ENCODE measurements around the gene PPP4R2. TPM values are rescaled to one million over a fixed set of nuclear protein-coding genes. Genes with fewer than 3 reads are reported as not detected.
"Not testable (repeated sequence)": the region's sequence is repeated elsewhere in the genome, so short reads cannot be mapped to it uniquely, and the experiment has no call there.

Gene PPP4R2
- polyA plus RNA-seq, 4 donors: 75.4 to 107 (median 100.0) TPM

DNA sequence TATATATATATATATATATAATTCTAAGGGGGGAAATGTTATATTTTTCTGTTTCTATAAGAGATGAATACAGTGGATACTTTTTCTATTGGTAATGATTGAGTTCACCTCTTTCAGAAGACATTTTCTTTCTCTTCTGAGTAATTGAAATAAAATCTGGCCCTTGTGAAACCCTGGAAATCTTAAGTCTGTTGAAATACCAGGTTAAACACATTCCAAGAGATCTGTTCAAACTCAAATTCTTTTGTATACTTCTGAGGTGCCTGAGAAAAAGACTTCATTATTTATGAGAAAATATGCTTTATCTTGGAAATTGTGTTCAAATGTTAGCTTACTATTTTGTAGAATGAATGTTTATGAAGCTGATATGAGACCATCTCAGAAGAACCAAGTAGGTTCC lies 69.6 kb downstream of the PPP4R2 start:
- not testable (repeated sequence) for DNase-seq (ENCODE audit: low read depth in 4 of 4, low spot score in 3 of 4)

DNA sequence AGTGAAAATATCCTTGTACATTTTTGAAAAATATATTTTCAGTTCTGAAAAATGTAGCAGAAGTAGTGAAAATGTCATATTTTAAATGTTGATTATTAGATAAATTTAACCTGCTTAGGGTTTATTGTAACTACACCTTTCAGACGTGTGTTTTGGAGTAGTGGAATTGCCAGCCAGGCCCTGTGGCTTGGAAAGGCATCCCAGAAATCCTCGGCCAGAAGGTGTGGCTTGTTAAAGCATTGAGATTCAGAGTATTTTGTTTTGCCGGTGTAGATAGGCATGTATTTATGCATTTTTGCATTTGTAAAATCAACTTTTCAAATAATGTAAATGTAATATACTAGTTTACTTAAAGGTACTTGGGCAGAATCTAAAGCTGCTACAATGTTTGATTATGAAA lies 71.8 kb downstream of the PPP4R2 start:
- DNase-seq (ENCODE audit: low read depth in 4 of 4, low spot score in 3 of 4): no peak

DNA sequence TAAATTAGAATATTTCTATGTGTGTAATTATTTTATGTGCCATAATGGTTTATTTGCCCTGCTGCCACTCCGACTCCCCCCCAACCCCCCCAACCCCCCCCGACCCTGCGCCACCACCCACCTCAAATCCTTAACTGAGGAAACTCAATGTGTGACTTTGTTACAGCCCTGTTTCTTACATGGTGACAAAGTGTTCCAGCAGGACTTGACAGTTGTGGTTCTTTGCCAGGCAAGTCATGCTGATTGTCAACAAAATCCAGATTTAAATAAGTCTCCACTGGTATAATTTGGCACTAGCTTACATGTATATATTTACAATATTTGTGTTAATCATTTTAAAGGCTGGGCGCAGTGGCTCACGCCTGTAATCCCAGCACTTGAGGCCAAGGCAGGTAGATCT lies 72.6 kb downstream of the PPP4R2 start:
- DNase-seq (ENCODE audit: low read depth in 4 of 4, low spot score in 3 of 4): no peak

DNA sequence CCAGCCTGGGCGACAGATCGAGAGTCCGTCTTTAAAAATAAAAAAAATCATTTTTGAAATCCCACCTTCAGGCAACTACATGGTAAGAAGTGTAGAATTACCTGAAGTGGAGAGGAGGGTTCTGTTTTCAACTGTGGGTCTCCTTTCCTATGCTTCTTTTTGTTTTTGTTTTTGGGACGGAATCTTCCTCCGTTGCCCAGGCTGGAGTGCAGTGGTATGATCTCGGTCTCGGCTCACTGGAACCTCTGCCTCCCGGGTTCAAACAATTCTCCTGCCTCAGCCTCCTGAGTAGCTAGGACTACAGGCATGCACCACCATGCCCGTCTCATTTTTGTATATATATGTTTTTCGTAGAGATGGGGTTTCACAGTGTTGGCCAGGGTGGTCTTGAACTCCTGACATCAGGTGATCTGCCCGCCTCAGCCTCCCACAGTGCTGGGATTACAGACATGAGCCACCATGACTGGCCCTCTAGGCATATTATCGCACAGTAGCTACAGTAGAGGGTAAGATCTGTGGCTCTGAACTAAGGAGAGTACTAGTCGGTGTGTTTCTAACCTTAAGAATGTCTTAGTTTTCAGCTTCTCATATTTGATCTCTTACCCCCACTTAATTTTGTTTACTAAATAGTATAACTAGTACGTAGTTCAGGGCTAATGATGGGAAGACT lies 73.3 kb downstream of the PPP4R2 start:
- DNase-seq (ENCODE audit: low read depth in 4 of 4, low spot score in 3 of 4): no peak

DNA sequence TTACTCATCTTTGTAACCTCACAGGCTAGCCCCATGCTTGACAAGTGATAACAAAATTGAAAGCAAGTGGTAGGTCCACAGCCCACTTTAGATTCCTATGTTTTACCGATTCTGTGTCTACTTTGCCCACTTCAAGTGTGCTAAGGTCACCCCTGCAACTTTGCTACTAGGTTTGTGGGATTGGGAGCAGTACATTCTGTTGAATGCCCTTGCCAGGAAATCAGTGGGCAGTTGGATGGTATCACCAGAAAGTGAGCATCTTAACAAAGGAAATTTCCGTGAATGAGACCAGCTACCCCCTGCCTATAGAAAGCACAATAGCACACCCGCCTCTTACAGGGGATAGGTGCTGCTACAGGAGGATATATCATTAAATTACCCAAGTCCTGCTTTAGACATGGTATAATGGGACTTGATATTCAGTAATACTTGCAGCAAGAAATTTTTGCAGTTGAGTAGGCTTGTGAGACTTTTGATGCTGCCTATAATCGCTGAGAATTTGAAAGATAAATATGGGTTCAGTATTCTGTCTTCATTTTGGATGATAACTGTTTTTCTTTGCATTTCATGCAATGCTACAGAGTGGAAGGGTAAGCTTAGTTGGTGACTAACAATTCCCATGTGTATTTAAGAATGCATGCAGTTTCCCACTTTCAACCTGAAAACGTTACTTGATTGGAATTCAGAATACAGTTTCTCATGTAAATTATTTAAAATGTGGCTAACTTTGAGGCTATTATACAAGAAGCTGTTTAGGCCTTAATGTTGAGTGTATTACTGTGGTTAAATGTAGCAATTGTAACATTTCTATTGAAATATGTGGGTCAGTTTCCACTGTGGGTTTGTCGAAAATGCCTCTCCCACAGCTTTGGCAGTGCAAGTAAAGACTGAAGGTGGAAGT lies 74.3 kb downstream of the PPP4R2 start:
- DNase-seq (ENCODE audit: low read depth in 4 of 4, low spot score in 3 of 4): no peak

DNA sequence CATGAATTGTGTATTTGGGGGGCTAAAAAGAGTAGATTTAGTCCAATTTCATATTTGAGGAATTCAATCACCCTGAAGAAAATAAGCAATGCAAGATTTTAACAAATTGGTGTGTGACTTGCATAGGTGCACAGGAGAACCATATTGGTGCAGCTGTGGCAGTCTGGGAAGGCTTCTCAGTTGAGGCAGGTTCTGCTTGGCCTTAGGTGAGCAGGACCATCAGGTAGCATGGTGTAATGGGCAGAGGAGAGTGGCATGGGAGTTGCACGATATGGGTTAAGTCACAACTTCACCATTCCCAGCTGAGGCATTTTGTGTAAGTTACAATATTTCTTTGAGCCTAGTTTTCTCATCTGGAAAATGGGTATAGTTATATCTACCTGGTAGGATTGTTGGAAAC lies 75.3 kb downstream of the PPP4R2 start:
- no peak for DNase-seq (ENCODE audit: low read depth in 4 of 4, low spot score in 3 of 4)

DNA sequence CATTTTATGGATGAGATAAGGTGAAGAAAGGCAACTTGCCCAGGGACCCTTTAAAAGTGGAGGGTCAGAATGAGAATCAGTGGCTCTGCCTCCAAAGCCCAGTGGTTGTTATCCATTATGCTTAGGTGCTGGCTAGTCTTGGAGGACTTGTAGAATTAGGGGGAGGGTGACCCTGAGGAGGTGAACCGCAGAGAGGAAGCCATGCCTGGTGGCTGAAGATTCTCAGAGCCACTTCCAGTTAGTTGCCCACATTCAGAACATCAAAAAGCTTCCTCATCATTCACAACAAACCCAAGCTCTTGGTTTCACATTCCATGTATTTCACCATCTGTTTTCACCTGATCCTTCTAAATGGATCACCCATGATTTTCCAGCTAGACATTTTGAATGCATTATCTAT lies 76.0 kb downstream of the PPP4R2 start:
- DNase-seq (ENCODE audit: low read depth in 4 of 4, low spot score in 3 of 4): no peak

DNA sequence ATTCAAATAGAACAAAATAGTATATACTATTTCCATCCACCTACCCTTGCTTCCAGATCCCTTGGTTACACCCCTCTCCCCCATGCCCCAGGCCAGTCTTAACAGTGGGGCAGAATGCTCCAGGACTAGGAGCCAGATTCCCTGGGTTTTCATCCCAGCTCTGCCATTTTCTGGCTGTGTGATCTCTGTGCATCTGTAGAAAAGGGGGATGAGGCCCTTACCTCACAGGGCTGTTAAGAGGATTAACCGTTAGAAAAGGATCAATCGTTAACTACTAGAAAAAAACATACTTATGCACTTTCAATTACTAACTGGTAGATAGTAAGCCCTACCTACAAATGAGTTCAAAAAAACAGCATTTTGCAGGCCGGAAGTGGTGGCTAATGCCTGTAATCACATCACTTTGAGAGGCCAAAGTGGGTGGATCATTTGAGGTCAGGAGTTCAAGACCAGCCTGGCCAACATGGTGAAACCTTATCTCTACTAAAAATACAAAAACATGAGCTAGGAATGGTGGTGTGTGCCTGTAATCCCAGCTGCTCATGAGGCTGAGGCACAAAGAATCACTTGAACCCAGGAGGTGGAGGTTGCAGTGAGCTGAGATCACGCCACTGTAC lies 76.6 kb downstream of the PPP4R2 start:
- no peak for DNase-seq (ENCODE audit: low read depth in 4 of 4, low spot score in 3 of 4)

DNA sequence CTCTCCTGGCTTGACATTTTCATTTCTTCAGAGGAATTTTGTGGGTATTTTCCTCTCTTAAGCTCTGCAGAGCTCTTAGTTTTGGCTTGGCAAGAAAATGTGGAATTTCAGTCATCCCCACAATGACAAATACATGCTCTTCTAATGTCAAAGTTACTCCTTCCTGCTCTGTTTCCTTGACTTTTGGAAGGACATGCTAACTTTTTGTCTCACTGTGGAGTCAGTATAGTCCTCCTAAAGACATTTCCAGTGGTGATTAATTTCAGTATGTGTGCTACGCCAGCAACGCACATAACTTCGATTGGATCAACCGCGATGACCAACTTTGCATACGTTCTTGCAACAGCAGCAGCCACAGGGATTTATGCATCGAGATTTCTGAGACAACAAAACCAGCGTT lies 78.2 kb downstream of the PPP4R2 start:
- DNase-seq (ENCODE audit: low read depth in 4 of 4, low spot score in 3 of 4): no peak

DNA sequence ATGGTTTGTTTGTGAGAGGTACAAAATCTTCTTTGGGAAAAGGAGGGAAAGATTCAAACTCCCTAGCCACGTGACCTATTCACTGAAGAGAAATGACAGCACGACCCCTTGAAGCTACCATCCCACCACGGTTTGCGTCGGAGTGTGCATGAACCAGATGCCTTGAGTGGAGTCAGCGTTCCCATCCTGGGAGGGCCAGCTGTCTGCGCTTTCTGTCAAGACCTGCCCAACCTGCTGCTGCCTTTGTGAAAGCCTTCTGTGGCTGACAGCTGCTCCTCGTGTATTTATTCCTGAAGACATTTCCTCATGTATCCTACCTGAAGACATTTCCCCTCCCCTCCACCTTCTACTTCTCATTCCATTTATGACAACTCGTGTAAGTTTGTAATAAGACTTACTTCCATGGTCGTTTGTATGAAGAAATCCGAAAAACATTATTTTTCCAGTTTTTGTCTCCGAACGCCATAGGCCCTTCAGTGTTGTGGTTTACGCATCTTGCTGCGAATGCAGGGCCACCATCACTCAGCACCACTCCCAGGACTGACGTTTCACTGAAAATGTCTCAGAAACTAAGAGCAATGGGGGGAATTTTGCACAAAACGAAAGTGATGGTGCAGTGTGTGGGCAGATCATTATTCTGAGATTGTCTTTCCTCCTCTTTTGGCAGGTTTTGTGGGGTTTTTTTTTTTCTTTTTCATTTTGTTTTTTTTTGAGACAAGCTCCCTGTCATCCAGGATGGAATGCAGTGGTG lies 83.8 kb downstream of the PPP4R2 start:
- DNase-seq (ENCODE audit: low read depth in 4 of 4, low spot score in 3 of 4): no peak

DNA sequence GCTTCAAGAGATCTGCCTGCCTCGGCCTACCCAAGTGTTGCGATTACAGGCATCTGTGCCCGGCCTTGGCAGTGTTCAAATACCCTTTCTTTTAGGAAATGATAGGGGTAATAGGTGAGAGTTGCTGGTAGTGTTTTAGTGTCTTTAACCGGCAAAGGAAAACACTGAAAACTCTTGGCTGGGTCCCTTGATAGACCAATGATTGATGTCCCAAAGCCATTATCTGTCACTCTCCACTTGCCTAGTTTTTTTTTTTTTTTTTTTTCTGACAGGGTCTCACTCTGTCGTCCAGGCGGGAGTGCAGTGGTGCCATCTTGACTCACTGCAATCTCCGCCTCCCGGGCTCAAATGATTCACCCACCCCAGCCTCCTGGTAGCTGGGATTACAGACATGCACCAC lies 84.5 kb downstream of the PPP4R2 start:
- no peak for DNase-seq (ENCODE audit: low read depth in 4 of 4, low spot score in 3 of 4)

DNA sequence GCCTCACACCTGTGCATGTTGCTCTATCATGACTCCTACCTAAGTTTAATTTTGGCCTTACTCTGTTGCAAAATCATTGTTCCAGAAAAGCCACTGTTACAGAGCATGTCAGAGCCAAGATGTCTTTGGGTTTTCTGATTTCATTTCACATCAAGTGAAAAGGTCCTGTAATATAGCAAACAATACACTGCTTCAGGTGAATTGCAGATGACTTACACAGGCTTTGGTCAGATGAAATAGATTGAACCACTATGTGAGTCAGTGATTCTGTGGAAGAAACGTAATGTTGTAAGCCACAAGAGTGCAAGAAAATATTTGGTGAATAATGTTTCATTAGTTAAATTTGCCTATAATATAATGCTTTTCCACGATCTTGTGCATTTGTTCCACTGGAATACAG lies 87.6 kb downstream of the PPP4R2 start:
- DNase-seq (ENCODE audit: low read depth in 4 of 4, low spot score in 3 of 4): no peak

DNA sequence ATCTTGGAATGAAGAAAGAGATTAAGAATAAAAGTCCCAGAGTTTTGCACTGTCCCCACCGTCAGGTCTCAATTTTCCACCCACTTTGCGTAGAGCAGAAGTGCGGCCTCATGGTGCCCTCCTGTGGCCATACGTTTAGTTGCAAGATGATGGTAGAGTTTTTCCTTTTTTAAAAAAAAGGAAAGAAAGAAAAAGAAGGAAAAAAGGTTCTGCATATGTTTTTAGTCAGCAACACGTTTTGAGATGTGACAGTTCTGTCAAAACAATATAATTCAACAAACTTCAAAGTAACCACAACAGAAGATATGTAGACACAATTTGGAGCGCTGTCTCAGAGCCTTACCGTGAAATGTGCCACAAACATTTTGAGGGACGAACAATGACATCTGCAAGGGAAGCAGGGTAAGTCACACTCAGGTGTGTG lies 89.5 kb downstream of the PPP4R2 start:
- peak in 2 of 4 donors; percentile 22 to 33 for DNase-seq (ENCODE audit: low read depth in 4 of 4, low spot score in 3 of 4)

DNA sequence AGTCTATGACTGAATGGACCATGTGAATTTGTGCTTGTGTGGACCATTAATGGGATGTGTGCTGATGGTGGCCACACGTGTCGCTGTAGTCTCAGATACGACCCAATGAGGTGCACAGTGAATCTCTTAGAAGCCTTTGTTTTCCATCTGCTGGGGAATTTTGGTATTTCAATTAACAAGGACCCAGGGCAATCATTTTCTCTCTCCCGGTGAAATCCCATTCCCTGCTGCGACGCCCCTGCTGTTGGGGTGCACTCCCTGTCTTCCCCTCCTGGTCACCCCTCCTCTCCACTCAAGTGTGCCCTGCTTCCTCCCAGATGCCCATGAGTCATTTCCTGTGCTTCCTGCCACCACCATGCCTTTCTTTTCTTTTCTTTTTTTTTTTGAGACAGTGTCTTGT lies 97.5 kb downstream of the PPP4R2 start:
- DNase-seq (ENCODE audit: low read depth in 4 of 4, low spot score in 3 of 4): no peak

DNA sequence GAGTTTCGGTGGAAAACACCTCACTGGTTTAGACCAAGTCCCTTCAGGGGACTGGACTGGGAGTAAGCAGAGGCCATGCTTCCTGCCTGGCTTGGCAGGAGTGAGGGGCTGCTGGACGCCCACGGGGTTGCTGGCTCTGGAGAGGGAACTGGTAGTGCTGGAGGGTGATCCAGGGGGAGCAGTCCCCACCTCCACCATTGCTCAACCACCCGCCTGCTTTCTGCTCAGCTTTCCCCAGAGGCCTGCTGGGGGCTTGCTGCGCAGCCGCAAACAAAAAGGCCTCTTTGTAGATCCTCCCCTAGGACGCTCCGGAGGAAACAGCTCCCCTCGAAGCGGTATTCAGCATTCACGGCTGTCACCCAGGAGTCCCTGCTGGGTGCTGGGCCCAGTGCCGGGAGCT lies 98.3 kb downstream of the PPP4R2 start:
- no peak for DNase-seq (ENCODE audit: low read depth in 4 of 4, low spot score in 3 of 4)

DNA sequence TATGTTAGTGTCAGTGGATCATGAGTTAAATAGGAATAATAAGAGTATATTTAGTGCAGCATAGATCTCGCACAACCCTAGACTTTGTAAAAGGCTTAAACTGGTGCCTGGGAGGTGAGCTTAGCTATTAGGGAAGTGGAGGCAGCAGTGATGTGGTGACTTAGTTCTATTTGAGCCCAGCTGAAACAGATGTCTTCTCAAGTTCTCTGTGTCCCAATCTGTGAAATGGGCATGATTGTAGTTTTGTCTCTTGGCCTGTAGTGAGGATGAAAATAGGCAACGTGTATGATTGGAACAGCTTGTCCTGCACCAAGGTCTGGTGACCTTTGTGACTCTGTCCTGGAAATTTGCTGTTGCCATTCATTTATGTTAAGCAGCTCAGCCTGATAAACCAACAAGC lies 99.6 kb downstream of the PPP4R2 start:
- no peak for DNase-seq (ENCODE audit: low read depth in 4 of 4, low spot score in 3 of 4)

DNA sequence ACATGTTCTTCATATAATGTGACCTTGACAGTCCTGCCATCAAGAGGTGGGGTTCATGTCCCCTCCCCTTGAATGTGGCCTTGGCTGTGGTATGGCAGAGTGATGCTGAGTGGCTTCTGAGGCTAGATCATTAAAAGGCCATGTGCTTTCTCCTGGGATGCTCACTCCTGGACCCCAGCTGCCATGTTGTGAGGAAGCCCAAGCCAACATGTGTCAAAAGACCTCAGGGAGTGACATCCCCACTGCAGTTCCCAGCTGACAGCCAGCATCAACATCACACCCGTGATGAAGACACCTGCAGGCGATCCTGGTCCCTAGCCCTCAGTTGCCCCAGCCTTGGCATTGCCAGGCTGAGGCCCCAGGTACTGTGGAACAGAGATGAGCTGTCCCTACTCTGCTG lies 101.4 kb downstream of the PPP4R2 start:
- no peak for DNase-seq (ENCODE audit: low read depth in 4 of 4, low spot score in 3 of 4)

DNA sequence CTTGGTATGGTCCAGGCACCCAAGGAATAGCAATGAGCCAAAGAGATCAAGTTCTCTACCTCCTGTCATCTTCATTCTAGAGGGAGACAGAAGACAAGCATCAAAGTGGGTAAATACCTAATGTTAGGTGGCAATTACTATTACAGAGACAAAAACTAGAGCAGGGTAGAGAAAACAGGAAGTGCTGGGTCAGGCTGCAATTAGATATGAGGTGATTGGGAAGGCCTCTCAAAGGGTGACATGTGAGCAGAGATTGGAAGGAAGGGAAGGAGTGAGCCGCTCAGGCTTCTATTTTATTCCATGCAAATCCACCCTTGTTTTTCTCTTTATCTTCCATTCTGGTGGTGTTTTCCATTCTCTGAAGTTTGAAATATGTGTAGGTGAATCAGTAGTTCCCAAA lies 102.3 kb downstream of the PPP4R2 start:
- DNase-seq (ENCODE audit: low read depth in 4 of 4, low spot score in 3 of 4): no peak

DNA sequence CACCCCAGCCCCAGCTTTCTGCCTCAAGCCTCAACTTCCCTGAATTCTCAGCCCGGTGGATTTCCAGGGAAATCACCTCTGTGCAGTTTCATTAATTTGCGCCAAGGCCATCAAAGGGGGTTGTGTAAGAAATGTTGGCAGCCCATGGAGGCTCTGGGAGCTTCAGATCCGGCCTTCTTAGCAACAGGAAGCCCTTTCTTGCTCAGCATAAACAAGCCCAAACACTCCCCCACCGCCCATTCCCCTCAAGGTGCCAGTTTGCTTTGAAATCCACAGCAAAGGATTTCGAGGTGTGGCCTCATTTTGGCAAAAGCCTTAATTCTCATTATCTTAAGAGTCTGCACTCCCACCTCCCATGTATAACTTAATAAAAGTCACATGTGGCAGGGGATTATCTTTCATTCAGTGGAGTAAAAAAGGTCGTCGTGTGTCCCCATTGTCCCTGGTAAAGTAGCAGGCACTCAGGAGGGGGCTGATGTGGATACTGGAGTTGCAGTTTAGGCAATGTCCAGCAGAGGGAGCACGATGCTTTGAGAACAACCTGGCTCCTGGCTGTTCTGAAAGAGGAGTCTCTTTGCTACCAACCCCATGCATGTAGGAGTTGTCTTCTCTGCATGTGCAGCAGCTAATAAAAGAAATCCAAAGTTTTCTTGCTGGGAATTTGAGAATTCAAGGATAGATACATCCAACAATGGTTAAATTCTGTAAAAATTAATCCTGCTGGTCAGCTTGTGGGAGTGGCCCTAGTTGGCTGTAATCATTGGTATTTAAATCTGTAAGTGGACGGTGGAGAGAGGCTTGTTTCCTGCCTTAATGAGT lies 104.3 kb downstream of the PPP4R2 start:
- DNase-seq (ENCODE audit: low read depth in 4 of 4, low spot score in 3 of 4): peak; percentile 77 to 85 (median 78)

DNA sequence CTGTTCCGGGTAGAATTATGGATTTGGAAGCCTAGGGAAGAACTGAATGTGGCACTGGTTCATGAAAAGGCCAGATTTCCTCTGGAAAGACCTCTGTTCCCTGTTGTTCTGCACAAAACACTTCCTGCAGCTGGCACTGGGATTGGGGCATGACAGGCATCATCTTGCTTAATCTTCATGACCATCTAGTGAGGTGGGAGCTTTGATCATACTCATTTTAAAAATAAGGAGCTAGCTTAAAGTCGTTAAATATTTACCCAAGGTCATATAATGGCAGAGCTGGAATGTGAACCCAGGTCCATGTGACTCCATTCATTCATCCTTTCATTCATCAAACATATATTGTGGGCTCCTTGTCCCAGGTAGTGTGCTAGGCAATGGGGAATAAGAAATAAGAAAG lies 105.3 kb downstream of the PPP4R2 start:
- DNase-seq (ENCODE audit: low read depth in 4 of 4, low spot score in 3 of 4): no peak
